ENCODE results near the gene GPR107.

- TF ChIP-seq EZH2phosphoT487 (IDR thresholded peaks at IDR 0.05; ENCODE audit: insufficient read depth, low read depth) (no peak), EZH2 (IDR thresholded peaks at IDR 0.05; ENCODE audit: insufficient read depth, poor library complexity, severe bottlenecking) (no peak)
These were observed 49.7 kb upstream of the GPR107 start for GRCh38 chr9:130003943-130004552.

Data from GM23248 (cell line).